GM19193 (cell line): ENCODE results near the gene PTPRN2.

ENCODE experiments used
- POLR2A ChIP-seq: IDR thresholded peaks from 4 replicates; pipeline ENCODE4 v1.6.1; 2011; ENCODE audit not compliant: insufficient read depth, insufficient read length; ENCODE audit errors: extremely low read depth

PTPRN2 gene

GRCh38 chr7:157560710-157561522, 1026.7 kb downstream of the PTPRN2 start:
- TF ChIP-seq POLR2A, result no peak

- TF ChIP-seq POLR2A, result no peak
Observed at GRCh38 chr7:157560258-157560654, 1027.4 kb downstream of the PTPRN2 start.

GRCh38 chr7:157559596-157560257, 1027.9 kb downstream of the PTPRN2 start:
- TF ChIP-seq POLR2A, result no peak

GRCh38 chr7:157558875-157559595, 1028.6 kb downstream of the PTPRN2 start:
- TF ChIP-seq POLR2A, result no peak

- no peak for TF ChIP-seq POLR2A
Observed at GRCh38 chr7:157558516-157558874, 1029.1 kb downstream of the PTPRN2 start.

GRCh38 chr7:157558061-157558460, 1029.6 kb downstream of the PTPRN2 start:
- TF ChIP-seq POLR2A, result no peak

GRCh38 chr7:157557263-157557662, 1030.4 kb downstream of the PTPRN2 start:
- no peak for TF ChIP-seq POLR2A

- no peak for TF ChIP-seq POLR2A
Observed at GRCh38 chr7:157556642-157556944, 1031.0 kb downstream of the PTPRN2 start.

GRCh38 chr7:157555944-157556641, 1031.5 kb downstream of the PTPRN2 start:
- no peak for TF ChIP-seq POLR2A

GRCh38 chr7:157555313-157555712, 1032.3 kb downstream of the PTPRN2 start:
- no peak for TF ChIP-seq POLR2A

GRCh38 chr7:157554393-157555238, 1033.0 kb downstream of the PTPRN2 start:
- no peak for TF ChIP-seq POLR2A

- no peak for TF ChIP-seq POLR2A
Observed at GRCh38 chr7:157553256-157553655, 1034.4 kb downstream of the PTPRN2 start.

- no peak for TF ChIP-seq POLR2A
Observed at GRCh38 chr7:157552295-157552993, 1035.2 kb downstream of the PTPRN2 start.
